K562 (cell line): ENCODE measurements around the gene MCL1. TPM values are rescaled to one million over a fixed set of nuclear protein-coding genes. Genes with fewer than 3 reads are reported as not detected.

Experiments used
- CBFA2T3 ChIP-seq: fragments of 450-650 bp; IDR thresholded peaks from 2 replicates; pipeline ENCODE4 v1.6.1; 2017
- MBD2 ChIP-seq: sonication (generic); IDR thresholded peaks from 2 replicates; pipeline ENCODE4 v1.6.1; 2016; ENCODE audit warnings: low read depth, borderline replicate concordance
- MIER1 ChIP-seq: fragments of 450-650 bp; IDR thresholded peaks from 2 replicates; pipeline ENCODE4 v1.6.1; 2016; ENCODE audit warnings: antibody characterized with exemption, mild to moderate bottlenecking, low read depth
- MITF ChIP-seq: IDR thresholded peaks from 2 replicates; pipeline ENCODE4 v1.6.1; 2014; ENCODE audit warnings: antibody characterized with exemption
- RBM22 ChIP-seq: fragments of 200-400 bp; formaldehyde crosslinking; IDR thresholded peaks from 2 replicates; pipeline ENCODE4 v1.6.1; 2018; ENCODE audit warnings: low read length, low read depth; ENCODE audit not compliant: poor library complexity, severe bottlenecking
- XRCC4 ChIP-seq: IDR thresholded peaks from one replicate; pipeline ENCODE4 v1.6.1; 2011; ENCODE audit not compliant: insufficient read depth, insufficient read length; ENCODE audit errors: extremely low read depth
- polyA plus RNA-seq, 8 experiments: library from polyadenylated mRNA; depleted of rRNA in 4 of 8; stranded (reverse) in 5 of 8; unstranded in 3 of 8; fragments of >200 nt; fragmentation: Nextera tagmentation in 2 of 8; fragmentation: Illumina TruSeq in 1 of 8; extraction: Ambion mirVana in 2 of 8; extraction: Trizol in 1 of 8; gene quantifications; 2 replicates each; pipeline versions ENCODE4 v1.2.1 to v1.2.3, GENCODE V29; 2011 to 2014; ENCODE audit warnings: inconsistent platforms in 1 of 8, missing spikeins in 1 of 8
- total RNA-seq, 7 experiments: library from RNA; depleted of rRNA in 6 of 7; stranded (reverse); fragments of >200 nt in 6 of 7; fragmentation: Illumina TruSeq in 2 of 7; extraction: Trizol in 2 of 7; gene quantifications; 2 replicates each; pipeline versions ENCODE4 v1.2.1 to v1.2.3, GENCODE V29; 2011 to 2021; ENCODE audit warnings: low replicate concordance in 1 of 7
- TF ChIP-seq, protein P1 (sequence below): sonication (generic); formaldehyde crosslinking; IDR thresholded peaks from 2 replicates; pipeline ENCODE4 v1.8.0; 2023; ENCODE audit warnings: missing genetic modification reagents, mild to moderate bottlenecking, borderline replicate concordance
- TF ChIP-seq, protein P2 (sequence below): fragments of 200-600 bp; sonication (generic); IDR thresholded peaks from one replicate; pipeline ENCODE4 v1.6.1; 2012; ENCODE audit warnings: mild to moderate bottlenecking, low read depth, low read length, inconsistent platforms

Gene MCL1
- total and polyA plus RNA-seq, 9 of the 15 experiments (the other 6 are each of a cell fraction or from before 2014, with no cell fraction given): 27.1 to 224 (median 138) TPM

DNA sequence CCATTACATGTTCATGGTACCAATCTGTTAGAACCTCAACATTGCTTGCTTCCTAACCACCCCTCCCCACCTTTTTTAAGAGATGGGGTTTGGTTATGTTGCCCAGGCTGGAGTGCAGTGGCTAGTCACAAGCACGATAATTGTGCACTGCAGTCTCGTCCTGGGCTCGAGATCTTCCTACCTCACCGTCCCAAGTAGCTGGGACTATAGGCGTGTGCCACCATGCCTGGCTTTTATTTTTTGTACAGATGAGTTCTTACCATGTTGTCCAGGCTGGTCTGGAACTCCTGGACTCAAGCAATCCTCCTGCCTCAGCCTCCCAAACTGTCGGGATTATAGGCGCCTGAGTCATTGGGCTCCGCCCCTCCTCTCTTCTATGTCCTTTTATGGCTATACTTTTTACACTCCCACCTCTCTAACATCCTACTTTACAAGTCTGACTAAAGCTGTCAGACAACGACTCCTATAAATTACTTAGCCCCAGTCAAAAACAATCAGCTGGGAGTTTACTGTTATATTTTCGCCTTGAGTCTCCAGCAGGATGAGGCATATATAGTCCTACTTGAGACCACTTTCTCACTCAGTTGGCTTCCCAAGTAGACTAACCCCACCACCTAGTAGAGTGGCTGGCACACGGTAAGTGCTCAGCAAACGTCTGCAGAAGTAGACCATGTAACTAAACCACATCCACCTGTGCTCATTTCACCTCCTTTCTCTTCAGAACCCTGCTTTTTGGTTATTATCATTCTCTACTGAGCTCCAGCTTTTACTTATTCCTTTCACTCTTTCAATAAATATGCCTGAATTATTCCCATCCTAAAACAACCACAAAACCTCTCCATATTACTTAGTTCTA, 36.2 kb upstream of the MCL1 start (continued):
- TF ChIP-seq, protein P1, sequence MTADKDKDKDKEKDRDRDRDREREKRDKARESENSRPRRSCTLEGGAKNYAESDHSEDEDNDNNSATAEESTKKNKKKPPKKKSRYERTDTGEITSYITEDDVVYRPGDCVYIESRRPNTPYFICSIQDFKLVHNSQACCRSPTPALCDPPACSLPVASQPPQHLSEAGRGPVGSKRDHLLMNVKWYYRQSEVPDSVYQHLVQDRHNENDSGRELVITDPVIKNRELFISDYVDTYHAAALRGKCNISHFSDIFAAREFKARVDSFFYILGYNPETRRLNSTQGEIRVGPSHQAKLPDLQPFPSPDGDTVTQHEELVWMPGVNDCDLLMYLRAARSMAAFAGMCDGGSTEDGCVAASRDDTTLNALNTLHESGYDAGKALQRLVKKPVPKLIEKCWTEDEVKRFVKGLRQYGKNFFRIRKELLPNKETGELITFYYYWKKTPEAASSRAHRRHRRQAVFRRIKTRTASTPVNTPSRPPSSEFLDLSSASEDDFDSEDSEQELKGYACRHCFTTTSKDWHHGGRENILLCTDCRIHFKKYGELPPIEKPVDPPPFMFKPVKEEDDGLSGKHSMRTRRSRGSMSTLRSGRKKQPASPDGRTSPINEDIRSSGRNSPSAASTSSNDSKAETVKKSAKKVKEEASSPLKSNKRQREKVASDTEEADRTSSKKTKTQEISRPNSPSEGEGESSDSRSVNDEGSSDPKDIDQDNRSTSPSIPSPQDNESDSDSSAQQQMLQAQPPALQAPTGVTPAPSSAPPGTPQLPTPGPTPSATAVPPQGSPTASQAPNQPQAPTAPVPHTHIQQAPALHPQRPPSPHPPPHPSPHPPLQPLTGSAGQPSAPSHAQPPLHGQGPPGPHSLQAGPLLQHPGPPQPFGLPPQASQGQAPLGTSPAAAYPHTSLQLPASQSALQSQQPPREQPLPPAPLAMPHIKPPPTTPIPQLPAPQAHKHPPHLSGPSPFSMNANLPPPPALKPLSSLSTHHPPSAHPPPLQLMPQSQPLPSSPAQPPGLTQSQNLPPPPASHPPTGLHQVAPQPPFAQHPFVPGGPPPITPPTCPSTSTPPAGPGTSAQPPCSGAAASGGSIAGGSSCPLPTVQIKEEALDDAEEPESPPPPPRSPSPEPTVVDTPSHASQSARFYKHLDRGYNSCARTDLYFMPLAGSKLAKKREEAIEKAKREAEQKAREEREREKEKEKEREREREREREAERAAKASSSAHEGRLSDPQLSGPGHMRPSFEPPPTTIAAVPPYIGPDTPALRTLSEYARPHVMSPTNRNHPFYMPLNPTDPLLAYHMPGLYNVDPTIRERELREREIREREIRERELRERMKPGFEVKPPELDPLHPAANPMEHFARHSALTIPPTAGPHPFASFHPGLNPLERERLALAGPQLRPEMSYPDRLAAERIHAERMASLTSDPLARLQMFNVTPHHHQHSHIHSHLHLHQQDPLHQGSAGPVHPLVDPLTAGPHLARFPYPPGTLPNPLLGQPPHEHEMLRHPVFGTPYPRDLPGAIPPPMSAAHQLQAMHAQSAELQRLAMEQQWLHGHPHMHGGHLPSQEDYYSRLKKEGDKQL: no peak
- no peak for TF ChIP-seq XRCC4
- 0 out of 2 replicates have a peak, but pooled peaks have one; percentile 23 for TF ChIP-seq MBD2
- no peak for TF ChIP-seq MIER1
- TF ChIP-seq, protein P2, sequence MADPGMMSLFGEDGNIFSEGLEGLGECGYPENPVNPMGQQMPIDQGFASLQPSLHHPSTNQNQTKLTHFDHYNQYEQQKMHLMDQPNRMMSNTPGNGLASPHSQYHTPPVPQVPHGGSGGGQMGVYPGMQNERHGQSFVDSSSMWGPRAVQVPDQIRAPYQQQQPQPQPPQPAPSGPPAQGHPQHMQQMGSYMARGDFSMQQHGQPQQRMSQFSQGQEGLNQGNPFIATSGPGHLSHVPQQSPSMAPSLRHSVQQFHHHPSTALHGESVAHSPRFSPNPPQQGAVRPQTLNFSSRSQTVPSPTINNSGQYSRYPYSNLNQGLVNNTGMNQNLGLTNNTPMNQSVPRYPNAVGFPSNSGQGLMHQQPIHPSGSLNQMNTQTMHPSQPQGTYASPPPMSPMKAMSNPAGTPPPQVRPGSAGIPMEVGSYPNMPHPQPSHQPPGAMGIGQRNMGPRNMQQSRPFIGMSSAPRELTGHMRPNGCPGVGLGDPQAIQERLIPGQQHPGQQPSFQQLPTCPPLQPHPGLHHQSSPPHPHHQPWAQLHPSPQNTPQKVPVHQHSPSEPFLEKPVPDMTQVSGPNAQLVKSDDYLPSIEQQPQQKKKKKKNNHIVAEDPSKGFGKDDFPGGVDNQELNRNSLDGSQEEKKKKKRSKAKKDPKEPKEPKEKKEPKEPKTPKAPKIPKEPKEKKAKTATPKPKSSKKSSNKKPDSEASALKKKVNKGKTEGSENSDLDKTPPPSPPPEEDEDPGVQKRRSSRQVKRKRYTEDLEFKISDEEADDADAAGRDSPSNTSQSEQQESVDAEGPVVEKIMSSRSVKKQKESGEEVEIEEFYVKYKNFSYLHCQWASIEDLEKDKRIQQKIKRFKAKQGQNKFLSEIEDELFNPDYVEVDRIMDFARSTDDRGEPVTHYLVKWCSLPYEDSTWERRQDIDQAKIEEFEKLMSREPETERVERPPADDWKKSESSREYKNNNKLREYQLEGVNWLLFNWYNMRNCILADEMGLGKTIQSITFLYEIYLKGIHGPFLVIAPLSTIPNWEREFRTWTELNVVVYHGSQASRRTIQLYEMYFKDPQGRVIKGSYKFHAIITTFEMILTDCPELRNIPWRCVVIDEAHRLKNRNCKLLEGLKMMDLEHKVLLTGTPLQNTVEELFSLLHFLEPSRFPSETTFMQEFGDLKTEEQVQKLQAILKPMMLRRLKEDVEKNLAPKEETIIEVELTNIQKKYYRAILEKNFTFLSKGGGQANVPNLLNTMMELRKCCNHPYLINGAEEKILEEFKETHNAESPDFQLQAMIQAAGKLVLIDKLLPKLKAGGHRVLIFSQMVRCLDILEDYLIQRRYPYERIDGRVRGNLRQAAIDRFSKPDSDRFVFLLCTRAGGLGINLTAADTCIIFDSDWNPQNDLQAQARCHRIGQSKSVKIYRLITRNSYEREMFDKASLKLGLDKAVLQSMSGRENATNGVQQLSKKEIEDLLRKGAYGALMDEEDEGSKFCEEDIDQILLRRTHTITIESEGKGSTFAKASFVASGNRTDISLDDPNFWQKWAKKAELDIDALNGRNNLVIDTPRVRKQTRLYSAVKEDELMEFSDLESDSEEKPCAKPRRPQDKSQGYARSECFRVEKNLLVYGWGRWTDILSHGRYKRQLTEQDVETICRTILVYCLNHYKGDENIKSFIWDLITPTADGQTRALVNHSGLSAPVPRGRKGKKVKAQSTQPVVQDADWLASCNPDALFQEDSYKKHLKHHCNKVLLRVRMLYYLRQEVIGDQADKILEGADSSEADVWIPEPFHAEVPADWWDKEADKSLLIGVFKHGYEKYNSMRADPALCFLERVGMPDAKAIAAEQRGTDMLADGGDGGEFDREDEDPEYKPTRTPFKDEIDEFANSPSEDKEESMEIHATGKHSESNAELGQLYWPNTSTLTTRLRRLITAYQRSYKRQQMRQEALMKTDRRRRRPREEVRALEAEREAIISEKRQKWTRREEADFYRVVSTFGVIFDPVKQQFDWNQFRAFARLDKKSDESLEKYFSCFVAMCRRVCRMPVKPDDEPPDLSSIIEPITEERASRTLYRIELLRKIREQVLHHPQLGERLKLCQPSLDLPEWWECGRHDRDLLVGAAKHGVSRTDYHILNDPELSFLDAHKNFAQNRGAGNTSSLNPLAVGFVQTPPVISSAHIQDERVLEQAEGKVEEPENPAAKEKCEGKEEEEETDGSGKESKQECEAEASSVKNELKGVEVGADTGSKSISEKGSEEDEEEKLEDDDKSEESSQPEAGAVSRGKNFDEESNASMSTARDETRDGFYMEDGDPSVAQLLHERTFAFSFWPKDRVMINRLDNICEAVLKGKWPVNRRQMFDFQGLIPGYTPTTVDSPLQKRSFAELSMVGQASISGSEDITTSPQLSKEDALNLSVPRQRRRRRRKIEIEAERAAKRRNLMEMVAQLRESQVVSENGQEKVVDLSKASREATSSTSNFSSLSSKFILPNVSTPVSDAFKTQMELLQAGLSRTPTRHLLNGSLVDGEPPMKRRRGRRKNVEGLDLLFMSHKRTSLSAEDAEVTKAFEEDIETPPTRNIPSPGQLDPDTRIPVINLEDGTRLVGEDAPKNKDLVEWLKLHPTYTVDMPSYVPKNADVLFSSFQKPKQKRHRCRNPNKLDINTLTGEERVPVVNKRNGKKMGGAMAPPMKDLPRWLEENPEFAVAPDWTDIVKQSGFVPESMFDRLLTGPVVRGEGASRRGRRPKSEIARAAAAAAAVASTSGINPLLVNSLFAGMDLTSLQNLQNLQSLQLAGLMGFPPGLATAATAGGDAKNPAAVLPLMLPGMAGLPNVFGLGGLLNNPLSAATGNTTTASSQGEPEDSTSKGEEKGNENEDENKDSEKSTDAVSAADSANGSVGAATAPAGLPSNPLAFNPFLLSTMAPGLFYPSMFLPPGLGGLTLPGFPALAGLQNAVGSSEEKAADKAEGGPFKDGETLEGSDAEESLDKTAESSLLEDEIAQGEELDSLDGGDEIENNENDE: no peak
- TF ChIP-seq RBM22: no peak
- no peak for TF ChIP-seq MITF
- no peak for TF ChIP-seq CBFA2T3
